GM21390 (cell line): ENCODE data around the gene ARHGAP20.

Experiments
- ATAC-seq: cut with Tn5 transposase; IDR thresholded peaks from one replicate; pipeline ENCODE4 v1.9.1; 2021; ENCODE audit not compliant: unreplicated experiment

The ARHGAP20 gene

GRCh38 chr11:110711776-110712658 lies at the start of gene ARHGAP20:
ARHGAP20 (minus strand) TSS chr11:110712437; CDS start chr11:110712231, 206 bp downstream.
- peak; percentile 78 for ATAC-seq

- ATAC-seq: no peak
Observed at GRCh38 chr11:110761991-110762390, 49.8 kb upstream of the ARHGAP20 start.

GRCh38 chr11:110761131-110761530 lies 48.9 kb upstream of the ARHGAP20 start:
- no peak for ATAC-seq

GRCh38 chr11:110759972-110760381 lies 47.7 kb upstream of the ARHGAP20 start:
- no peak for ATAC-seq

GRCh38 chr11:110757962-110758755 lies 45.9 kb upstream of the ARHGAP20 start:
- no peak for ATAC-seq

- ATAC-seq: no peak
Observed at GRCh38 chr11:110757066-110757465, 44.8 kb upstream of the ARHGAP20 start.

GRCh38 chr11:110755941-110756340 lies 43.7 kb upstream of the ARHGAP20 start:
- ATAC-seq: no peak

GRCh38 chr11:110752890-110753289 lies 40.7 kb upstream of the ARHGAP20 start:
- no peak for ATAC-seq

GRCh38 chr11:110750100-110750499 lies 37.9 kb upstream of the ARHGAP20 start:
- no peak for ATAC-seq

GRCh38 chr11:110747531-110747930 lies 35.3 kb upstream of the ARHGAP20 start:
- ATAC-seq: no peak

- no peak for ATAC-seq
Observed at GRCh38 chr11:110738641-110739040, 26.4 kb upstream of the ARHGAP20 start.

- no peak for ATAC-seq
Observed at GRCh38 chr11:110737593-110737992, 25.4 kb upstream of the ARHGAP20 start.

- no peak for ATAC-seq
Observed at GRCh38 chr11:110736171-110736553, 23.9 kb upstream of the ARHGAP20 start.

- no peak for ATAC-seq
Observed at GRCh38 chr11:110735455-110736170, 23.4 kb upstream of the ARHGAP20 start.

- no peak for ATAC-seq
Observed at GRCh38 chr11:110734790-110735189, 22.6 kb upstream of the ARHGAP20 start.

- ATAC-seq: no peak
Observed at GRCh38 chr11:110730773-110731172, 18.5 kb upstream of the ARHGAP20 start.

GRCh38 chr11:110728883-110729282 lies 16.6 kb upstream of the ARHGAP20 start:
- no peak for ATAC-seq

- ATAC-seq: no peak
Observed at GRCh38 chr11:110728476-110728875, 16.2 kb upstream of the ARHGAP20 start.

GRCh38 chr11:110724358-110724757 lies 12.1 kb upstream of the ARHGAP20 start:
- no peak for ATAC-seq

GRCh38 chr11:110720431-110721275 lies 8.4 kb upstream of the ARHGAP20 start:
- ATAC-seq: no peak
